Fibroblast of skin of back (primary cell): ENCODE data around the gene KXD1.

Experiments used
- DNase-seq: peaks from one replicate; pipeline ENCODE4 v3.0.0-alpha.2; 2013

KXD1 gene

DNA sequence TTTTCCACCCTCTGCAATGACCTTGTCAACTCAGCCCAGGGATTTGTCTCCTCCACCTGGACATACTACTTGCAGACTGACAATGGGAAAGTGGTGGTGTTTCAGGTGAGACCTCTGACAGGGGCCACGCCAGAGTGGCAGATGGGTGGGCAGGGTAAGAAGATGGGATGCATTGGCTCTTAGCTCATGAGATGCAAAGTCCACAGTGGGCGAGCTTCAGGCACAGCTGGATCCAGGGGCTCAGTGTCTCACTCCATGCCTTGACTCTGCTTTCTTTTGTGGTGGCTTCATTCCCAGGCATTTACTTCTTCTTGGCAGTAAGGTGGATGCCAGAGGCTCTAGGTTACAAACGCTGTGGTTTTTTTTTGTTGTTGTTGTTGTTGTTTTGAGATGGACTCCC is 58.4 kb downstream of the KXD1 start:
- DNase-seq: no peak

GRCh38 chr19:18617562-18617961 is 59.9 kb downstream of the KXD1 start:
- no peak for DNase-seq

- DNase-seq: no peak
These were observed 60.6 kb downstream of the KXD1 start for GRCh38 chr19:18618236-18618635.
